DMS 273 treated with DMSO at 0.1 percent for 48 hours (cell line): ENCODE data around the gene MRS2.

Source experiments
- DNase-seq: peaks from one replicate; lab custom pipeline; 2025; lab: John Stamatoyannopoulos, UW

Gene MRS2

GRCh38 chr6:24431045-24431451, 28.3 kb downstream of the MRS2 start:
- no peak for DNase-seq

- DNase-seq = no peak
Measured at GRCh38 chr6:24432611-24433010, 29.9 kb downstream of the MRS2 start.

DNA sequence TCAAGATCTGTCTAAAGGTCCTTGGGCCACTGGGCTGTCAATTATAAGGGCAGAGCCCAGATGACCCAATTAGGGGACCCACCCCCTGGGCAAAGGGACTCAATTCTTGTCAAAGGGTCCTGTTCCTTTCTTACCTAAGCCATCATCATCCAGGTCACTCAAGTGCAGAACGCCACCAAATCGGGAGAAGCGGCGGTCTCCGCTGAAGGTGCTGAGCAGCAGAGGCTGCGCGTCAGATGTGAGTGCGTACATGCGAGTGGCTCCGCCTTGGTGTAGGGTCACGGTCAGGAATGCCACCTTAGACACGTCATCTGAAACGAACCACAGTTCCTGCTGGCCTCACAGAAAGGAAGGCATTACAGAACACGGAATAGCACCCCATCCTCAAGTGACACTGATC, 34.2 kb downstream of the MRS2 start:
- DNase-seq = no peak

GRCh38 chr6:24439858-24440539, 37.3 kb downstream of the MRS2 start:
- DNase-seq = no peak

DNA sequence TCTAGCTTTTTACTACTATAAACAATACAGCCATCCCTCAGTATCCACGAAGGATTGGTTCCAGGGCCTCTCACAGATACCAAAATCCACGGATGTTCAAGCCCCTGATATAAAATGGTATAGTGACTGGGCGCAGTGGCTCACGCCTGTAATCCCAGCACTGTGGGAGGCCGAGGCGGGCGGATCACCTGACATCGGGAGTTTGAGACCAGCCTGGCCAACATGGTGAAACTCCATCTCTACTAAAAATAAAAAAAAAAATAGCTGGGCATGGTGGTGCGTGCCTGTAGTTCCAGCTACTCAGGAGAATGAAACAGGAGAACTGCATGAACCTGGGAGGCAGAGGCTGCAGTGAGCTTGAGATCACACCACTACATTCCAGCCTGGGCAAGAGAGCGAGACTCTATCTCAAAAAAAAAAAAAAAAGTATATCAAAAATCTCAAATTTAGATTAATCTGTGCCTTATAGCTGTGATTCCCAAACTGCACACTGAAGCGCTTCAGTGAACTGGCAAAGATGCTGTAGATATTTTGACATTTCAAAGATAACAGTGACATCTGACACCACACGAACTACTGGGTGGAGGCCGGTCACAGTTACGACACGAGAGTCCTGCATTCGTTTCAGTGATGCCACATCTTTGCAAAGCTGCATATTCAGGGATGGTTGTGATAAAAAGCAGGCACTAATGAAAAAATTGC, 38.3 kb downstream of the MRS2 start:
- no peak for DNase-seq

DNA sequence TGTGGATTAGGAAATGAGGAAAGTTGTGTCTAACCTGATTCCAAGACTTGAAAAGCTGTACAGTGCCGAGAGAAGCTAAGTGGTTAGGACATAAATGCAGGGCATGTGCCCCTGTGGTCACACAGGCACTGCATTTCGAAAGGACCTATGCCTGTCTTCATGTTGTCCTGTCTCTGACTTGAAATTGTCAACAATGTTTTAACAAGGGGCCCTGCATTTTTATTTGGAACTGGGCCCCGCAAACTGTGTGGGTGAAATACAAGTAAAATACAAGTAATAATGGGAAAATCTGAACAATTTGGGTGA, 38.8 kb downstream of the MRS2 start:
- DNase-seq = no peak

GRCh38 chr6:24444588-24444987, 41.9 kb downstream of the MRS2 start:
- DNase-seq = no peak

GRCh38 chr6:24445704-24446103, 43.0 kb downstream of the MRS2 start:
- DNase-seq = no peak

DNA sequence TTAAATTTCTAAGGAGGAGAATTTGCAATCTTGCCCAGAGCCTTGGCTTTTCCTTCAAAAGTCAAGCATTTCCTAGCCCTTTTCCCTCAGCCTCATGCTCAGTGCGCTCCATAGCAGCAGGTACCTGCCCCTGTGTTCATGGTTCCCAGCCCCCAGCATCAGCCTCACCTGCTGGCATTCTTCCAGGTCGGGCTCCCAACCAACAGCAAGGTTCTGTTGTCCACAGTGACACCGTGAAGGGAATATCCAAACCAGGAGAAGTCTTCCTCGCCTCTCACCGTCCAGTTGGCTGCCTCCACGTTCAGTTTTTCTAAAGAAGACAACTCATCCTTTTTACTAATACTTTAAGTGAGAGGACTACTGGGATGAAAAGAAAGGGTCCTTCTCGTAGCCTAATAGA, 43.9 kb downstream of the MRS2 start:
- DNase-seq = no peak

GRCh38 chr6:24448396-24448795, 45.7 kb downstream of the MRS2 start:
- DNase-seq = no peak

DNA sequence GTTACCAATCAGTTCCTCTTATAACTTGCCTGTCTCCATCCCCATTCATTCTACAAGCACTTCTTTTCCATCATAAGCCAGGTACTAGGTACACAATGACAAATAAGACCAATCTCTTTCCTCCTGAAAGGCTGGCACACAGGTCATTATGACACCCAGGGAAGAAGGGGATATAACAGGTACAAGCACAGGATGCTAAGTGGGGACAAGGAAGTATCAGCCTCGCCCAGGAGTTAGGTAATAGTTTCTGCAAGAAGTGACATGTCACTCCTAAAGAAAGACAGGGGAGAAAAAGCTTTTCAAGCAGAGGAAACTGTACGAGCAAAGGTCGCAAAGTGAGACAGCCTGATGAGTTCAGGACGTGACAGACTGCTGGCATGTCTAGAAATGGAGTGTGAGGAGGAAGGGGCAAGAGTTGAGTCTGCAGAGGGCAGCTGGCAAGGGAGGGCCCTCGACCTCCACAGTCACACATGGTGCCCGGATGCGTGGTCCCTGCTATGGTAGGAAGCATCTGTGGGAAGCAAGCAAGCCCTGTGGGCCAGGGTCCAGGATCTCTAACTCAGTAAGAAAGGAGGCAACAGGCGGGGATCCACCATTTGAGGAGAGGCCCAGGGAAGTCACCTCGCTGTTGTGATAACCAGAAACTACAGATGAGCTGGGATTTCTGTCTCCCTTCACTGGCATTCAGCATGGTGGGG, 46.2 kb downstream of the MRS2 start:
- DNase-seq = no peak

- no peak for DNase-seq
Measured at GRCh38 chr6:24451581-24452388, 49.0 kb downstream of the MRS2 start.

DNA sequence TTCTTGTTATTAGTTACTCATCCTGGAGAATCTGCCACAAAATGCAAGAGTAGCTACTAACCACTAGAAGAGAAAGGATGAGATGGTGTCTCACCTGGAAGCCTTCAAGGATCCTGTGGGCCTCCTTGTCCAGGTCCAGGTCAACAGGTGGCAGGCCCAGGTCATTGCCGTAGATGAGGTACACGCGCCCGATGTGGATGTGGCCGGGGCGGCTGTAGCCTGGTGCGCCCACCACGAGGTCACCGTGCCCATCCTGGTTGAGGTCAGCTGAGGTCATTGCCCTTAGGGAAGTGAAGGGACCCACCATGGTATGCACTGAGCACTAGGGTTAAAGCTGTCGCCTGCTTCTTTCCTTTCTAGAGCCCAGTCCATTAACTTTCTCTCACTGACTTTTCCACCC, 51.2 kb downstream of the MRS2 start:
- no peak for DNase-seq

- DNase-seq = no peak
Measured at GRCh38 chr6:24454452-24454851, 51.7 kb downstream of the MRS2 start.

DNA sequence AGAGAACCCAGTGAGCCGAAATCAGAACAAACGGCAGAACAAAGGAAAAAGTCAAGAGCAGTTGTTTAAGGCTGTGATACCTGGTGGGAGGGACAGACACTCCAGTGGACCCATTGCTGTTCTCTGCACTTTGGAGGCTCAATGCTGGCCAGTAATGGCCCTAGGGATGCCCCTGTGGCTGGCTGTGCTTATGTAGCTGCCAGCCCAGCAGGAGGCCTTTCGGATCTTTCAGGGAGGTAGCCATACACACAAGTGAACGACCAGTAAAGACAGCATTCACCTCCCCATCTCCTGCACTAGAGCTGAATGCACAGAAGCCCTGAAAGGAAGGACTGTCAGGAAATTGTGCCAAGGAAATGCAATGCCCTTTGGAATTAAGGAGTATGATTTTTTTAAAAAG, 52.3 kb downstream of the MRS2 start:
- no peak for DNase-seq

- DNase-seq = no peak
Measured at GRCh38 chr6:24458134-24458533, 55.4 kb downstream of the MRS2 start.

DNA sequence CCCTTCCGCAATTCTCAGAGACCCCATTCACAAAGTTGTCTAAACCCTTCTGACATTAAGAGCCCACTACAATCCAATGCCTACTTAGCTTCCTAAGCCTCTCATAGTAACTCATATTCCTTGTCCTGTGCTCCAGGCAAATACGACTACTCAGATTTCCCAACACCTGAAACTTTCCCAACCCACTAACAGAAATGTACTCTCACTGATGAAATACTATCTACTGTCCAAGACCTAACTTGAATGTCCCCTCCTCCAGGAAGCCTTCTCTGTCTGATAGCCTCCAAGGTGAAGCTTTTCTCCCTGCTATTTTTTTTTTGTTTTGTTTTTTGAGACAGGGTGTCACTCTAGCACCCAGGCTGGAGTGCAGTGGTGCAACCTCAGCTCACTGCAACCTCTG, 56.2 kb downstream of the MRS2 start:
- DNase-seq = no peak

GRCh38 chr6:24460966-24461365, 58.2 kb downstream of the MRS2 start:
- DNase-seq = no peak

DNA sequence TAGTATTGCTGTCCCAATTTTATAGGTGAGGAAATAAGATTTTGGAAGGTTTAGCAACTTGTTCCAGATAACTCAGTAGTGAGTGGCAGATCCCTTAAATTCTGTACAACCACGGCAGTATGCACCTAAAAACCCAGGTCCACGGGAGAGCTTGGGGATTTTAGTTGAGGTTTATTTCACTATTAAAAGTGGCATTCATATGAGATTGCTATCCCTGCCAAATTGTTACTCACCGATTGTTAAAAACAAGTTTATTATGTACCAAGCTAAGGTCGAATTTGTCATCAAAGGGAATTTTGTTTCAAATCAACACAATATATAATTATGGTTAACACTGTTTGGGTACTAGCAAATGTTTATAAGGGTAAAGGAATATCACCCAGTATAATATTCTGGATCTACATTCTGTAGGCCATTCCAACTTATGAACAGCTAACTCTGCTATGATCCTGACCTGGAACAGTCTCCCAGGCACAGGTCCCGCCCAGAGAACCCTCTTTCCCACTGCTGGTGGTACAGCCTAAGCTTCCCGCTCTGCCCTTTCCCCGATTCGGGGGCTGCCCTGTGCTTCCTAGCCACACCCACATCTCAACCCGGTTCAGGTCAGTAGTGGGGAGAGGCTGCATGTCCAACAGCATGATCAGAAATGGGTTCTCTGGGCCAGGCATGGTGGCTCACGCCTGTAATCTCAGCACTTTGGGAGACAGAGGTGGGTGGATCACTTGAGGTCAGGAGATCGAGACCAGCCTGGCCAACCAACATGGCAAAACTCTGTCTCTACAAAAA, 61.7 kb downstream of the MRS2 start:
- DNase-seq = no peak

- DNase-seq = no peak
Measured at GRCh38 chr6:24469811-24470210, 67.1 kb downstream of the MRS2 start.

DNA sequence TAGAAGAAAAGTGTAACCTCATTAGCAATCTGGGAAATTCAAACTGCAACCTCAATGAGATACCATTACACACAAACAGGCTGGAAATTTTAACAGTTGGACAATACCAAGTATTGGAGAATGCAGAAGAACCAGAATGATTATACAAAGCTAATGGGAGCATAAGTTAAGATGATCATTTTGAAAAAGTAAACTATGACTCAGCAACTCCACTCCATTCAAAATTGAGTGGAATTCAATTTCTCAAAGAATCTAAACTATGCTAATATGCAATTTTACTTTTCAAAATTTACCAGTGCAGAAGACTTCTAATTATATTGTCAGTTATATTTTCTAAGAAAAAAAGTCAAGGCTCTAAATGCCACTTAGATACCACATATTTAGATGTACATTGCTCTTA, 69.4 kb downstream of the MRS2 start:
- no peak for DNase-seq
